Prostate gland (tissue), 2 donors: ENCODE results near the gene LAMTOR2.

Source experiments
- CTCF ChIP-seq, 4 experiments: fragments of 200-600 bp in 2 of 4; fragments of 450-650 bp in 2 of 4; sonication (generic) in 2 of 4; IDR thresholded peaks; 1 replicate in 3 of 4; 2 replicates in 1 of 4; pipeline ENCODE4 v1.5.1; 2016 to 2019; ENCODE audit warnings: antibody characterized with exemption in 4 of 4, mild to moderate bottlenecking in 2 of 4, moderate library complexity in 2 of 4
- POLR2A ChIP-seq: fragments of 450-650 bp; IDR thresholded peaks from one replicate; pipeline ENCODE4 v1.6.1; 2016; ENCODE audit warnings: antibody characterized with exemption, mild to moderate bottlenecking

- TF ChIP-seq CTCF (IDR thresholded peaks at IDR 0.05) = peak in 1 of 4 experiments; percentile 13
- no peak for TF ChIP-seq POLR2A
Observed at GRCh38 chr1:156052862-156053767, 1.5 kb upstream of the LAMTOR2 start.
